GM19240 (cell line): Measurements from ENCODE around the gene SPINT2.
"Not testable (repeated sequence)": the region's sequence is repeated elsewhere in the genome, so short reads cannot be mapped to it uniquely, and the experiment has no call there.

Experiments used
- DNase-seq: peaks from one replicate; pipeline ENCODE4 v3.0.0; 2011; ENCODE audit warnings: low spot score; ENCODE audit not compliant: insufficient read length

Gene SPINT2

DNA sequence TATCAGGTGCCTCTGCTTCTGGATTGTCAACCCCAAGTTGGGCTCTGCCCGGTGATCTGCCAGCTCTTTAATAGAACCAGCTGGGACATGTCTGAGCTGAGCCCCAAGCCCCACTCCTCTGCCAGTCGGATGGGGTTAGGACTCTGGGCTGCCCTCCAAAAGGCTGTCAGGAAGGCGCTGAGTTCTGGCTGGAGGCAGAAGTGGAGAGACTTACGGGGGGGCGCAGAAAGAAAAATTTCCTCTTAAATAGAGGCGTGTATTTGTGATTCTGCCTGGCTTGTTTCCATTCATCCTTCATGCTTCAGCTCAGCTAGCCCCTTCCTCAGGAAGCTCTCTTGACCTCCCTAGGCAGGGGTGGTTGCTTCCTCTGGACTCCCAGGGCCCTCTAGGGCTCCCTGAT is 54.3 kb downstream of the SPINT2 start:
- DNase-seq, result no peak

GRCh38 chr19:38319421-38320258 is 55.3 kb downstream of the SPINT2 start, which contains the start of gene KCNK6:
TSS of gene KCNK6 (plus strand) at chr19:38319845. CDS start at chr19:38319951, 106 bp downstream.
- DNase-seq, result no peak

DNA sequence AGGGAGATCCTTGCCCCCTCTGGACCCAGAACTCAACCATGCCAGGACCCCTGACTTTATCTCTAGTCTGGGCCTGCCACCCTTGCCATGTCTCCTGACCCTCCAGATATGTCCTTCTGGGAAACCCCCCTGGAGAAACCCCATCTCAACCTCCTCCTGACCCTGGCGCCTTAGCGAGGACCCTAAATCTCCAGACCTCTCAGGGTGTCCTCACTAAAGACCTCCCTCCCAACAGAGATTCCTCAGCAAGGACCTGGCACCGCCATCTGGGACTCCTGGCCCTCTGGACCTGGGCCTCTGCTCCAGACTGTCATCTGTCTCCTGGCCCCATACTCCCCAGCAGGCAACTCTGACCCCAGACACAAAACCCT is 56.6 kb downstream of the SPINT2 start:
- DNase-seq, result no peak

DNA sequence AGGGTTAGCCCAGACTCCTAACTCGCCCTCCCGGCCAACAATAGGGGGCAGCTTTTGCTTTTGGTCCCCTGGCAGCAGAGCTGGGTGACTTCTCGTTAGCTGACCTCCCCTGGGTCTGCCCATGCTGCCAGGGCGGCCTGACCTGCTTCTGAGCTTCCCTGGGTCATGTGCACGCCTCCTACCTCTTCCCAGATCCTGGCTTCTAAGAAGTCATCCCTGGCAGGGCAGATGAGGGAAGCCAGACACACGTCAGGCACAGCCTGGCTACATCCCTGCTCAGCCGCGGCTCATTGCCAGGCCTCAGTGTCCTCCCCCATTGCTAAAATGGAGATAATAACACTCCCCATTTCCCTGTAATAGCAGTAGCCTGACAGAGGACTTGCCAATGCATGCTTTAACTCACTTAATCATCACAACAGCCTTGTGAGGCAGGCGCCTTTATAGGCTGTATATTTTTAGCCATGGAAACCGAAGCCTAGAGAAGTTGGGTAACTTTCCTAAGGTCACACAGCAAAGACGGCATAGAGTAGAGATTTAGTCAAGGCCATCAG is 57.3 kb downstream of the SPINT2 start:
- no peak for DNase-seq

GRCh38 chr19:38323291-38323690 is 58.9 kb downstream of the SPINT2 start:
- no peak for DNase-seq

DNA sequence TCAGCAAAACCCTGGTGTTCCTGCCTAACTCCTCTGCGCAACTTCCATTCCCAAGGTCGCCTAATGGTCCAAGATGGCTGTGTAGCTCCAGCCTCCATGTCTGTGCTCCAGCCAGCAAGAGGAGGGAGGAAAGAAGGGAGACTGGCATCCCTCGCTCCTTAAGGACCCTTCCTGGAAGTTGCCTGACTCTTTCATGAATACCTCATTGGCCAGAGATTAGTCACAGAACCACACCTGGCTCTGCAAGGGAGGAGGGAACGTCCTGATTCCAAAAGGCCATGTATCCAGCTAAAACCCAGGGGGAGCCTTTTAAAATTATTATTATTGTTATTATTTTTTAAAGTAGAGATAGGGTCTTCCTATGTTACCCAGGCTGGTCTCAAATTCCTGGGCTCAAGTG is 60.1 kb downstream of the SPINT2 start:
- no peak for DNase-seq

GRCh38 chr19:38326591-38326990 is 62.2 kb downstream of the SPINT2 start:
- no peak for DNase-seq

GRCh38 chr19:38329651-38330050 is 65.3 kb downstream of the SPINT2 start:
- DNase-seq, result no peak

DNA sequence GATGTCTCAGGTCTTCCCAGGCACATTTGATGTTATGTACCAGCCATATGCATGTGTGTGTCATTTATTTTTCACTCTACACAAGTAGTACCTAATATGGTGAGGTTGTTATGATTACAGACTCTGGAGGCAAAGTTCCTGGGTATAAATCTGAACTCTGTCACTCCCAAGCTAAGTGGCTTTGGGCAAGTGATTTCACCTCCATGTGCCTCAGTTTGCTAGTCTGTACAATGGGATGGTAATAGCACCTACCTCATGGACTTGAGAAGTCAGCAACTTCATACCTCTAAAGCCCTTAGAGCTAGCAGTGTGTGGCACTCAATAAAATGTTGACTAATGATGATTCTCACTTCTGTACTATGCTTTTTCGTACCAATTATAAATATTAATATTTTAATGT is 67.4 kb downstream of the SPINT2 start:
- no peak for DNase-seq

GRCh38 chr19:38333245-38333644 is 68.9 kb downstream of the SPINT2 start:
- no peak for DNase-seq

DNA sequence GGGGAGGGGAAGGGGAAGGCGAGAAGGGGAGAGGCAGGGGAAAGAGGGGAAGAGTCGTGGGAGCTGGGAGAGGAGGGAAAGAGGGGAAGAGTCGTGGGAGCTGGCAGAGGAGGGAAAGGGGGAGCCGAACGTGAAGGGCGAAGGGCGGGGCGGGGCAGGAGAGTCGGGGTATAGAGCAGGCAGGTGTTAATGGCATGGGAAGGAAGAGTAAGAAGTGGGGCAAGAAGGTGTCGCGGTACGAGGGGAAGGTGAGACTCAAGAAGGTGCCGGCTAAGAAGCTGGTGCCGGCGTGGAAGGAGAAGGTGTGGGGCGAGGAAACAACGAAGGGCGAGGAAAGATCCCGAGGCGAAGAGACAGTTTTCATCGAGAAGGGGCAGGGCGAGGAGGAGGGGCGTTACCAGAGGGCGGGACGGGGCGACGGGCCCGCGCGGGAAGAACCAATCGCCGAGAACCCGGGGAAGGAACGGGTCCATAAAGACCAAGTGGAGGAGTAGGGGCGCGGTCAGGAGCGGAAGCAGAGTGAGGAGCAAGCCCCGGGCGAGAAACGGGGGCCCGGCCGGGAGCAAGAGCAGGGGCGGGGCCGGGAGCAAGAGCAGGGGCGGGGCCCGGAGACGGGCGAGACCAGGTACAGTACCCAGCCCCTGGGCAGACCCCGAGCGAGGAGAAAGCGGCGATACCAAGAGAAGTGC is 71.7 kb downstream of the SPINT2 start:
- peak; percentile 87 for DNase-seq

- peak; percentile 85 for DNase-seq
Measured at GRCh38 chr19:38336638-38337359, 72.4 kb downstream of the SPINT2 start.

DNA sequence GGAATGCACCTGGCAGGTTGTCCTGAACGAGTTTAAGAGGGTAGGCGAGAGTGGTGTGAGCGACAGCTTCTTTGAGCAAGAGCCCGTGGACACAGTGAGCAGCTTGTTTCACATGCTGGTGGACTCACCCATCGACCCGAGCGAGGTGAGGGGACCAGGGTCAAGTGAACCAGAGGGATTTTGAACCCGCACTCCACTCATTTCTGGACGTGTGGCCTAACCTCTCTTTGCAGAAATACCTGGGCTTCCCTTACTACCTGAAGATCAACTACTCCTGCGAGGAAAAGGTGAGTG is 72.9 kb downstream of the SPINT2 start:
- no peak for DNase-seq

DNA sequence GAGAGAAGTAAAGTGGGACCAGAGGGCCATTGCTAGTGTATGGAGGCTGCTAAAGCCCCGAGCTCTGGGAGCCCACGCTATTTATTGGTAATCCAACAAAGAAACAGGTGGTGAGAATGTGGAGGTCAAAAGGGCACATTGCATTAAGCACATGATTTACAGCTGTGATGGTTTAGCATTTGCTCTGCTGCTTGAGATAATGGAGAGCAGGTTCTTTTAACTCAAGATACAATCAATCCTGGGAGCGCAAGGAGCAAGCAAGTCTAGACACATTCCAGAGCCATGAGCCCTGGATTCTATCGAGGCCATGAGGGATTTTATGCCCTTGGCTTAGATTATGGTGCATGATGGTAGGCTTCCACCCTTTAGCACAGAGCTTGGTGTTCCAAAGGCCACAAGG is 74.6 kb downstream of the SPINT2 start:
- not testable (repeated sequence) for DNase-seq

- no peak for DNase-seq
Measured at GRCh38 chr19:38340927-38341326, 76.6 kb downstream of the SPINT2 start.
